HG03159 (cell line): ENCODE data around the gene TTC28.

Experiments used
- ATAC-seq: cut with Tn5 transposase; IDR thresholded peaks from one replicate; pipeline ENCODE4 v1.9.1; 2021; ENCODE audit warnings: mild to moderate bottlenecking, moderate library complexity; ENCODE audit not compliant: unreplicated experiment

The TTC28 gene

DNA sequence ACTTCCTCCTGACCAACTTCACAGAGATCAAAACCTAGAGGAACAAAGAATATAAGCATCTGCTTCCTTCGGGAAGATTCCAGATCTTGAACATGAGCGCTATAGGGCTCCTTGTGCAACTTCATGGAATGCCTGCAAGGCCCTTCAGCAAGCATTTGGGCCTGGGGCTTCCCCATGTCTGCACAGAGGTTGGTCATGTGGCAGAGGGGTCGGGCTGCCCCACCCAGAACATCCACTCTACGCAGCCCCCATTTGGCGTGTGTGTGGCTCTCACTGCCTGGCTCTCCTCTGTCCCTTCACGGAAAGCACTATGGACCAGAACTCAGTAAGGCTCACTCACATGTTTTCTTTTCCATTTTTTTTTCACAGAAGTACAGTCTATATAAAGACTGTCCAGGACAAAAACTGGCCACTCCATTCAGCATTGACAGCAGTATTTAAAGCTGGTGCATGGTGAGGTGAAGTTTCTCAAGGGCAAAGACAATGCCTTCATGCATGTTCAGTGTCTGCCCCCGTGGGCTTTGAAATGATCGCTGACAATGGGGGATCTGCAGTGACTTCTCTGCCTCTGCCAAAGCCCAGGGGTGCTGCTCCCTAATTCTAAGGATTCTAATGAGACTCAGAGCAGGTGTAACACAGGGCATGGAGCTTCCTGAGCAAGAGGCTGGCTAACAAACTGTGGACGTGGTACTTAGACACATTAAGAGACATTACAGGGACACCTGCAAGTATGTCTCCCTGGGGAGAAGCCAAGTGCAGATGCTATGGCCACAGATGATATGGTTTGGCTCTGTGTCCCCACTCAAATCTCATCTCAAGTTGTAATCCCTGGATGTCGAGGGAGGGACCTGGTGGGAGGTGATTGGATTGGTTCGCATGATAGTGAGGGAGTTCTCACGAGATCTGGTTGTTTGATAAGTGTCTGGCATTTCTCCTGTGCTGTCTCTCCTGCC lies 694.0 kb downstream of the TTC28 start:
- no peak for ATAC-seq

DNA sequence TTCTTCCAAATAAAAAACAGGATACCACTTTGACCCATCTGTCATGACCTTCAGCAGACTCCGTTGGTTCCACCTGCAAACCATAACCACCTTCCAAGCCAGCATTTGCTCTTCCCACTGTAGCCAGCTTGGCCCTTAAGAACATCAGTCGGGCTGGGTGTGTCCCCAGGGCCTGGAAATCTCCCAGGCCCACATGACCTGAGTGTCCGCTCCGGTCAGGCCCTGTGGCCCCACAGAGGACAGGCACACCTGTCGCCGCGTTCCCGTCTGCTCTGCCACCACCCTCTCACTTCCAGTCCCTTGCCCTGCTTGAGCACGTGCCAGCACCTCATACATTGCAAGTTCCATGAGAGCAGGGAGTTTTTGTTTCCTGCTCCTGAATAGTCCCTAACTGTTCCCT lies 694.9 kb downstream of the TTC28 start:
- ATAC-seq = no peak

- no peak for ATAC-seq
Observed at GRCh38 chr22:27984001-27984695, 695.5 kb downstream of the TTC28 start.

GRCh38 chr22:27983361-27983791 lies 696.3 kb downstream of the TTC28 start:
- no peak for ATAC-seq

GRCh38 chr22:27982630-27983180 lies 696.9 kb downstream of the TTC28 start:
- no peak for ATAC-seq

DNA sequence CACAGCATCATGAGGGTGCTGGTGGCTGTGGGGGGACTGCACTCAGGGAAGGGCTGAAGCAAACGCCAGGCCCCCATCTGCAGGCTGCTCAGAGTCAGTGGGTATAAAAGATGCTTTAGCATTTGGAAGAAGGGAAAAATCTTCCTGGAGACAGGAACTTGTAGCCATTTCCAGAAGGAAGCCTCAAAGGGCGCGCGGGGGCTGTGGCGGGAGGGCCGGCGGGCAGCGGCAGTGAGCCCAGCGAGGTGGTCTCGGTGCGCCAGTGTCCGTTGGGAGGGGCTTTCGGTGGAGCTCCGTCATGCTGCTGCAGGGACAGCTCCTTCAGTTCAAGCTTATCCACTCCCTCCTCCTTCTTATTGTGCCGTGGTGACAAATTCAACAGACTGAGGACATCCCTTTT lies 697.5 kb downstream of the TTC28 start:
- ATAC-seq = no peak

- ATAC-seq = no peak
Observed at GRCh38 chr22:27980424-27981148, 699.1 kb downstream of the TTC28 start.

DNA sequence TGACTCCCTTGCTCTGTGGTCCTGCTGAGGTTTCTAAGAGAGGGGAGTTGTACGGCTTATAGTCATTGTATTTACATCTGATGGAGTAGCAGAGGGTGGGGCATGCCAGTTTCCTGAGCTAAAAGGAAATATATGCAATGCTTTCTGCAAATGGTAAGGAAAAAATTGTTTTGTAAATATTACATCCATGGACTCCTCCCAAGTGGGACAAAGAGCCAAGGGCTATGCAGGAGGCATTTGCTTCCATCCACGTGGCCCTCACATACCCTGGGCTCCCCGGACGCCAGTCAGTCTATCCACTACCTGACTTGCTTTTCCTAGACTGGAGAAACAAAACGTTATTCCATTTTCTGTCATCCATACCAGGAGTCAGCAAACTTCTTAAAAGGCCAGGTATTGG lies 700.8 kb downstream of the TTC28 start:
- ATAC-seq = no peak

GRCh38 chr22:27978317-27978716 lies 701.3 kb downstream of the TTC28 start:
- ATAC-seq = no peak

DNA sequence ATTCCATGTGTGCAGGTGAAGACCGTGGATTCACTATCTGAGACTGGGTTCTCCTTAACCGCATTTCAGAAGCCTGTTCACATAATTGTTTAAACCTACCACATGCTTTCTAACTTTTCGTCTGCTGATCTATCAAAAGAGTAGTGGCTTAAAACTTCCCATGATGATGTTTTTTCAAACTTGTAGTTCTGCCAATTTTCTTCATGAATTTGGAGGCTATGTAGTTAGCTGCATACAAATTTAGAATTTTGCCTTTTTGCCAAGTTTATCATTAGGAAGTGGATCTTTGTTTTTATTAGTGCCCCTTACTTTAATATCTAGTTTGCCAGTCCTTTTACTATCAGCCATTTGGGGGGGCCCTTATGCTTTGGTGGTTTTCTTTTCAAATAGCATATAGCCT lies 703.1 kb downstream of the TTC28 start:
- no peak for ATAC-seq

GRCh38 chr22:27975381-27976013 lies 704.1 kb downstream of the TTC28 start:
- ATAC-seq = no peak

DNA sequence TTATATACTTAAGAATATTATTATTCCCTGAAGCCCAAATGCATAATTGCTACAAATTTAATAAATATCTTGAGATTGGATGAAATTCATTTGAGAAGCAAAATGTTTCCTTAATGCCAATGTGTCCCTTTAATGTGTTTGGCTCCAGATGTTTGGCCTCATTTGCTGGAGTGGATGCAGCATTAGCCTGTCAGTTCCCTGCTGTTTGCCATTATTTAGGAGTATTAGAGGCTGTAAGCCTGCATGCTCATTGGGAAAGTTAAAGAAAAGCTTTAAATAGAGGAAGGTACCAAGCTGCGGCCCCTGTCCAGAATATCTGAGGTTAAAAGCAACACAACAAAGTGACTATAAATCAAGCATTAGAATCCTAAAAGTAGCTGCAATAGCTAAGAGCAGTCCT lies 705.8 kb downstream of the TTC28 start:
- no peak for ATAC-seq

- no peak for ATAC-seq
Observed at GRCh38 chr22:27972732-27973698, 706.6 kb downstream of the TTC28 start.

DNA sequence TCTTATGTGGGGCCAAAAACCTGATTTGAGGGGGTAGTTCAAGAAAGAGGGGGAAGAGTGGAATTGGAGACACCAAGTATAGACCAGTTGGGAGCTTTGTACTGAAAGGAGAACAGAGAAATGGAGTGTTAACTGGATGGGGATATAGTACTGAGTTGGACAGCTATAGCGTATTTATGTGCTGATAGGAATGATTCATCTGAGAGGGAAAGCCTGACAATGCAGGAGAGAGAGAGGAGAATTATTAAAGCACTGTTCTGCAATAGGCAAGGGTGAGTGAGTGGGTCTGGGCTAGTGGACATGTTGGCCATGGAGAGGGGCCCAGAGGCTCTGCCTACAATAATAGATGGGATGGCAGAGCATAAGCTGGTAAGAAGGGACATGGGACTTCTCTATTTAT lies 707.7 kb downstream of the TTC28 start:
- no peak for ATAC-seq

GRCh38 chr22:27970596-27971220 lies 708.9 kb downstream of the TTC28 start:
- ATAC-seq = no peak

- ATAC-seq = no peak
Observed at GRCh38 chr22:27966168-27967064, 713.2 kb downstream of the TTC28 start.

DNA sequence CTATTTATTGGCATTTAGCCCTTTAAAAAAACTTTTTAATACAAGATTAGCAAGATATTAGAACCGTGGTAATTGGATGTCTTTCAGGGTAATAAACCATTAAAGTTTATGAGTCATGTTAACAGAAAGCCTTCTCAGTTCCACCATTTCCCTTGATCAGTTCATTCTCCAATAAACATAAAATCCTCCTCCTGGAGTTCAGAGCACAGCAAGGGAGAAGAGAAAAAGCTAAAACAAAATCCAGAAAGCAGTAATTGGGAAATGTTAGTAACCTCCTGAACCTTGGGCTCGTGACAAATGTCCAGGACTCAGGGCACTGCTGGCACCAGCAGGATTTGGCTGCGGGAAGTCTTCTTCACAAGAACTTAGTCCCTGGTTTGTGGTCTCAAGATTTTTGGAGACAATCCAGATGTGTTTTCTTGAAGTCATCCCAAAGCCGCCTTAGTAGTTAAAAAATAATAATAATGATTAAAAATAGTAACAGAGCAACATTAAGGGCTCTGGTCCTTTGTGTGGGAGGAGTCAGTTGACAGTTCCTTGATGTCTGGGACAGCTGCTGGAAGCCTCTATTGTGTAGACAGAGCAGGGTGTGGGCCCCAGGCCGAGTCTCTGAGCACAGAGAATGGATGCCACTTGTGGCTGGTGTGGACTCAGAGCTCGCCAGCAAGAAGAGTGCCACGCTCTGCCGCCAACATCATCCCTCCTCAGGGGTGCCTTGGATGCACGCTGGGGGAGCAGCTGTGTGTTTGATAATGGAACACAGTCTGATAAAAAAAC lies 717.2 kb downstream of the TTC28 start:
- ATAC-seq = no peak
